DLD1 (cell line): ENCODE results near the gene LMTK2.
"Not testable (repeated sequence)": the region's sequence is repeated elsewhere in the genome, so short reads cannot be mapped to it uniquely, and the experiment has no call there.

Experiments
- in situ Hi-C: cut with HindIII; loops from 2 replicates; pipeline ENCODE4 v1.10.0; 2017; ENCODE audit warnings: low sequenced_read_pairs

LMTK2 gene

GRCh38 chr7:98215561-98216495 lies 109.2 kb downstream of the LMTK2 start:
- in situ Hi-C loops: no loop called here

GRCh38 chr7:98216941-98217622 lies 110.4 kb downstream of the LMTK2 start:
- in situ Hi-C loops: no loop called here

GRCh38 chr7:98217623-98218582 lies 111.2 kb downstream of the LMTK2 start:
- in situ Hi-C loops: no loop called here

GRCh38 chr7:98219382-98219781 lies 112.7 kb downstream of the LMTK2 start:
- in situ Hi-C loops: not testable (repeated sequence)

- in situ Hi-C loops: no loop called here
These were observed 115.2 kb downstream of the LMTK2 start for GRCh38 chr7:98221611-98222532.

GRCh38 chr7:98222533-98223195 lies 116.0 kb downstream of the LMTK2 start:
- in situ Hi-C loops: no loop called here

- in situ Hi-C loops: no loop called here
These were observed 116.8 kb downstream of the LMTK2 start for GRCh38 chr7:98223351-98223897.

GRCh38 chr7:98223898-98224700 lies 117.4 kb downstream of the LMTK2 start:
- in situ Hi-C loops: no loop called here

- in situ Hi-C loops: no loop called here
These were observed 118.1 kb downstream of the LMTK2 start for GRCh38 chr7:98224701-98225181.

- in situ Hi-C loops: no loop called here
These were observed 119.4 kb downstream of the LMTK2 start for GRCh38 chr7:98225913-98226614.

GRCh38 chr7:98227939-98228338 lies 121.3 kb downstream of the LMTK2 start:
- in situ Hi-C loops: no loop called here

GRCh38 chr7:98228801-98229200 lies 122.1 kb downstream of the LMTK2 start:
- in situ Hi-C loops: no loop called here

- in situ Hi-C loops: no loop called here
These were observed 122.8 kb downstream of the LMTK2 start for GRCh38 chr7:98229441-98229840.

- in situ Hi-C loops: no loop called here
These were observed 123.5 kb downstream of the LMTK2 start for GRCh38 chr7:98229991-98230745.

GRCh38 chr7:98230746-98231471 lies 124.2 kb downstream of the LMTK2 start:
- in situ Hi-C loops: no loop called here
